ELR (cell line): ENCODE results near the gene MIER1.

Experiments
- DNase-seq: peaks from one replicate; pipeline ENCODE4 v3.0.0-alpha.2; 2015; ENCODE audit warnings: low read depth

MIER1 gene

GRCh38 chr1:66999640-67000400 is 75.0 kb downstream of the MIER1 start:
- DNase-seq = no peak

GRCh38 chr1:67001682-67002425 is 77.1 kb downstream of the MIER1 start:
- no peak for DNase-seq

GRCh38 chr1:67004176-67004575 is 79.4 kb downstream of the MIER1 start:
- no peak for DNase-seq

GRCh38 chr1:67005068-67005467 is 80.3 kb downstream of the MIER1 start:
- DNase-seq = no peak

- DNase-seq = no peak
Observed at GRCh38 chr1:67009792-67010191, 85.0 kb downstream of the MIER1 start.

- DNase-seq = peak; percentile 74
Observed at GRCh38 chr1:67013573-67013972, 88.8 kb downstream of the MIER1 start.

GRCh38 chr1:67018574-67018973 is 93.8 kb downstream of the MIER1 start:
- DNase-seq = no peak

- DNase-seq = no peak
Observed at GRCh38 chr1:67019121-67019520, 94.3 kb downstream of the MIER1 start.

- DNase-seq = peak; percentile 61
Observed at GRCh38 chr1:67019600-67020136, 94.9 kb downstream of the MIER1 start.

GRCh38 chr1:67020304-67020703 is 95.5 kb downstream of the MIER1 start:
- DNase-seq = no peak

- DNase-seq = no peak
Observed at GRCh38 chr1:67020765-67021164, 96.0 kb downstream of the MIER1 start.

GRCh38 chr1:67029472-67029871 is 104.7 kb downstream of the MIER1 start:
- DNase-seq = no peak

GRCh38 chr1:67031121-67031858 is 106.5 kb downstream of the MIER1 start:
- DNase-seq = no peak

GRCh38 chr1:67031859-67032247 is 107.1 kb downstream of the MIER1 start:
- no peak for DNase-seq
